T-helper 2 cell treated with Interferon-gamma antibody and Interleukin-4, amounts not matched to agents 100 ng/mL and 5 ng/mL, for 36 hours (primary cell): ENCODE data around the gene FAM174B. TPM values are rescaled to one million over a fixed set of nuclear protein-coding genes. Genes with fewer than 3 reads are reported as not detected.

Experiments
- intact Hi-C: fragments of 100-400 bp; cut with micrococcal nuclease; formaldehyde crosslinking; loops from one replicate; pipeline ENCODE4 v1.15.1; 2023
- total RNA-seq: library from RNA; stranded (reverse); gene quantifications from 2 replicates; pipeline ENCODE4 v1.2.3, GENCODE V29; 2022

The FAM174B gene
- 2.7 and 4.3 TPM in 2 replicates for total RNA-seq

DNA sequence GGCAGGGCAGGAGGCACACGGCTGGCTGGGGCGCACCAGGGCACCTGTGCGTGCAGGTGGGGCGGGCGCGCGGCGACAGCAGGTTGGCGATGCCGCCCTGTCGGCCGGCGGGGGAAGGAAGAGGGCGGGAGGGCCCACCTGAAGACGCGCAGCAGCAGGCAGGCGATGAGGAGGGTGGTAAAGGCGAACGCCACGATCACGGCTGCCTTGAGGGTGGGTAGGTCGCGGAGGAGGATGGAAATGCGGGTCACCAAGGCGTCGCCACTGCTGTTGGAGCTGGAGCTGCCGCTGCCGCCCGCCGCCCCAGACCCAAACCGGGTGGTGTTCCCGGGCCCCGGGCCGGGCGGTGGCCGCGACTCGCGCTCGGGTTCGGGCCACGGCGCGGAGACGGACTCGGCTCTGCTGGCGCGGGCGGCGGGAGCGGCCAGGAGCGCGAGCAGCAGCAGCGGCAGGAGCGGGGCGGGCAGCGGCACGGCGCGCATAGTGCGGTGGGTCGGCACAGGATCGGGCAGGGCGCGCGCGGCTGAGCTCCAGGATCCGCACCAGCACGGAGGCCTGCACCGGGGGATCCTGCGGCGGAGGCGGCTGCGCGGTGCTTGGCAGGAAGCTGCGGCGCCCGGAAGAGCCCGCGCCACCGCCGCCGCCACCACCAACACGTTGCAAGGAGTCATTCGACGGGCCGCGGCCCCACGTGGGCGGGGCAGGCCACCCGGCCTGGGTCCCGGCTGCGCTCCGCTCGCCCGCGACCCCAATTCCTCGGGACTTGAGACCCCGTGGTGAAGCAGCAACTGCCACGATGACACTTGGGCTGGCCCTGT lies at the start of gene FAM174B:
FAM174B (minus strand) TSS at position 598 of the 818 bp plus-strand sequence.
- intact Hi-C loops, result no loop called here

DNA sequence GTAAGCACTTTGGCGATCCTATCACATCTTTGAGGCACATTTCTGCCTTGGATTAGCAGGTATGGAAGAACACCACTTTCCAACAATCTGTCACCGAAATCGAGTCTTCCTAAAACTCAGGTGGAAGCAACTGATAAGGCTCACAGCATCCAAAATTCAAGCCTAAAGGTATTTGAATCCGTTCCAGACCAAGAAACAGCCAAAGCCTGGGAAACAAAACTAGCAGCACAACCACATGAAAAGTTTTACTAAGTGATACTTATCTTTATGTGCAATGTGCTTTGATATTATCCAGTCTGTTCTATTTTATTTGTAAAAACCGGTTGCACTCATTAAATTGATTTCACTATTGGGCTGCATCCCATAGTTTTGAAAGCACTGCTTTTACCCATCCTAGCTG lies 40.5 kb upstream of the FAM174B start:
- intact Hi-C loops, result no loop called here

DNA sequence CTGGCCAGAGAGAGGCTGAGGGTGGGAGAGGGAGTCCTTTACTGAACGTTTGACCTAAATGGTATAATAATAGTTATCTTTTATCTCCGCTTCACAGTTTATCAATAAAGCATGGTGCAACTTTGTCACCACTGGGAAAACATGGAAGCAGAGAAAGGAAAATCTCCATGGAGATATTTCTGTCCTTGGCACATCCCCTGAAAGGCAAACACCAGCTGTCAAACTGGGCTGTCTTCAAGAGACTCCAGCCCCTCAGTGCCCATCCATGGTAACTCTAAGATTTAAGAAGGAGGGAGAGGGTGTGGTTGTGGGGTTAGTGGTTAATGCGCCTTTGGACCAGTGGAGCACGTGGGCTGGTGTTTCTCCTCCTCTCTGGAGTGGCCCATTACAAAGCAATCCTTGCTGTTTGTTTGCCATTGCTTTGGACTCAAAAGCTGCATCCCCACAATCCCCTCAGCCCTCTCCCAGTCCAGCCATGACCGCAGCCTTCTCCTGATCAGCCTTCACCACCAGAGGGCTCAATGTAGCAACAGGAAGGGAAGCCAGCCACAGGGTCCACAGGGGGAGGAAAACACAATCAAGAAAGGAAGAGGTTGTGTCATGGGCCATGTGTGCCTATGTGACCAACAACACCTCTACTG lies 38.2 kb upstream of the FAM174B start:
- intact Hi-C loops, result no loop called here

DNA sequence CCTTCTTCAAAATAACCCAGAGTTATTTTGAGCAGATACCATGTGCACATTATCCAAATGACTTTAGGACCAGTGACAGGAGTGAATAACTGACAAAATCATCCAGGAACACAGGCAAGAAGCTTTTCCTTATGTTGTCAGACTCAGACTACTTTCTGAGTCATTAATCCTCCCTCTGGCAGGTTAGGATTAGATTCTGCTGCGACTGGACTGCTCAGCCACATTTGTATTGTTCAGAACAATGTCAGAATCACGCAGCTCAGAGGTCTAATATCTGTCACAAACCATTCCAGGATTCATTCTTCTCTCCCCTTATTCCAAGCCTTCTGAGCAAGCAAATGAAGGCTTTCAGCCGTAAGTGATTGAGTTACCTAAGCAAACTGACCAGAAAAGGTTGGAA lies 34.8 kb upstream of the FAM174B start:
- intact Hi-C loops, result no loop called here

DNA sequence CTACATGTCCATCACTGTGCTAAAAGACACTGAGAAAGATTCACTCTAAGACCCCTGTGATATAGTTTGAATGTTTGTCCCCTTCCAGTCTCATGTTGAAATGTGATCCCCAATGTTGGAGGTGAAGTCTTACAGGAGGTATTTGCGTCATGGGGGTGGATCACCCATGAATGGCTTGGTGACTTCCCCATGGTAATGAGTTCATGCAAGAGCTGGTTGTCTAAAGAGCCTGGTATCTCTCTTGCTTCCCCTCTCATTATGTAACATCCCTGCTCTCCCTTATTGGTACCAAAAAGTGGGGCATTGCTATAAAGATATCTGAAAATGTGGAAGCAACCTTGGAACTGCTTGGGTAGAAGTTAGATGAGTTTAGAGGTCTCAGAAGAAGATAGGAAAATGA lies 32.2 kb upstream of the FAM174B start:
- intact Hi-C loops, result no loop called here

DNA sequence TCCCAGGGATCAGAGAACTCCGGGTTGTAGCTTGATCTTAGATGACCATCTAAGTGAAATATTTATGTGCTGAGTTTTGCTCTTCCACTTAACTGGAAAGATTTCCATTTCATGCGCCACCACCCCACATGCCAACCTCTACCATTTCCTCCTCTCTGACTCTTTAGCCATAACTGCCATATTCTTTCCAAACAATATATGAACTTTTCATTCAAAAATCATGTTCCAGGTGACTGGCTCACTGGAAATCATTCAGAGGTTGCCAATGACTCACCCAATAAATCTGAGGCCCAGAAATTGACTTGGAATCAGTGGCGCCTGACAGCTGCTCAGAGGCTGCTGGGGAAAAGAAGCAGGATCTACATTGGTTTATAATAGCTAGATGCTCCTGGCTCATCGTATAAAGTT lies 31.6 kb upstream of the FAM174B start:
- intact Hi-C loops, result no loop called here

DNA sequence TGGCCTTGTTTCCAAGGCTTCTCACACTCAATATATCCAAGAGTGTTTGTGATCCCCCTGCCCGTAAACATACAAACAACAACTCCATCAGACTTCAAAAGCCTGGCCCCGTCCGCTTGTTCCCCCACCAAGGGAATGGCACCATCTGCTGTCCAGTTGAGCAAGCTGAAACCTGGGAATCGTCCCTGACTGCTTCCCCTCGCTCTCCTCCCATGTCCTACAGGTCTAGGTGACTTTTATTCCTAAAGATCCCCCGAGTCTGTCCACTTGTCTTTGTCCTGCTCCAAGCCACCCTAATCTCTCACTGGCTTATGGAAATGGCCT lies 27.9 kb upstream of the FAM174B start:
- intact Hi-C loops, result no loop called here

DNA sequence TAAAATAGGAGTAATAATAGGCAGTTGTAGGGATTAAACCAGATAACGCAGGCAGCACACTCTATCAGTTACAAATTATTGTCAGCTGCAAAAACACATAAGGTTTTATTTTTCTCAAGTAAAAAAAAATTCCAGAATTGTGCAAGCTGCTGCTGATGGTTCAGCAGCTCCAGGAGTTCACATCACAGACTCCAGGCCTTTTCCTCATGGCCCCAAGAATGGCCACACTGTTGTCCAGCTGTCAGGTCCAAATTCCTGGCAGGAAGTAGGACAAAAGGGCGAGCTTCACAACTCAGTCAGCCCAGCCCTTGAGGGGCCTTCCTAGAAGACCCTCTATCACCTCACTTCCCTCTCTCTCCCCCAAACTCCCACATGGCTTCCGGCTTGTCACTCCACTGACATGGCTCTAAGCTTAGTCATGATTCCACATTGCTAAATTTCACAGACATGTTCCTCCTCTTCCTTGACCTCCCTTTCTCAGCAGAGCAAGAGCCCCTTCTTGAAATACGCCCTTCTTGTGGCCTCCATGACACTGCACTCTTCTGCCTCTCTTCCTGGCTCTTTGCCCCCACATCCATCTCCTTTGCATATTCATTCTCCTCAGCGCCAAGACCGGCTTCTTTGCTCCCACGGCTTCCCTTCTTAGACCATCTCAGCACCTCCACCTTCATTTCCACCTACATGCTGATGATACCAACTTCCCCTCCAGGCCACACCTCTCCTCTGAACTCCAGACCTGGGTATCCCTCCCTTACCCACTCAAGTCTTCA lies 27.4 kb upstream of the FAM174B start:
- intact Hi-C loops, result no loop called here

DNA sequence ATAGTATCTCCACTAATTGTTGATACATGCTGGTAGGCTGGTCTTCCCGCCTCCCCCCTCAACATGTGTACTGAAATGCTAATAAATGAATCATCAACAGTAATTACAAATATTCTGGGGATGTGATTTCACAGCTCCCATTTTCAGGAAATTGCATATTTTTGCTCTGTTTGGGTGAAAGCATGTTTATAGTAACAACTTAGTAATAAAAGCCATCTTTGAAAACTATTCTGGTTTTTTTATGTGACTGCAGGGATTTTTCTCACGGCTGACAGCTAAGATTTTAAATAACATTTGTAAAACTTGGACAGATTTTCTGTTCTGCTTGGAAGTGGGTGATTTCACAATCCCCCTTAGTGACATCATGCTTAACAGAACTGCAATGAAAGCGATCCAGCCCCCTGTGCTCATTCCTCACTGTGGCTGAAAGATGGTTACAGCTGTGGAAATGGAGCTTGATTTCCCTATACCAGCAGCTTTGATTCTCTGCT lies 25.6 kb upstream of the FAM174B start:
- intact Hi-C loops, result no loop called here

DNA sequence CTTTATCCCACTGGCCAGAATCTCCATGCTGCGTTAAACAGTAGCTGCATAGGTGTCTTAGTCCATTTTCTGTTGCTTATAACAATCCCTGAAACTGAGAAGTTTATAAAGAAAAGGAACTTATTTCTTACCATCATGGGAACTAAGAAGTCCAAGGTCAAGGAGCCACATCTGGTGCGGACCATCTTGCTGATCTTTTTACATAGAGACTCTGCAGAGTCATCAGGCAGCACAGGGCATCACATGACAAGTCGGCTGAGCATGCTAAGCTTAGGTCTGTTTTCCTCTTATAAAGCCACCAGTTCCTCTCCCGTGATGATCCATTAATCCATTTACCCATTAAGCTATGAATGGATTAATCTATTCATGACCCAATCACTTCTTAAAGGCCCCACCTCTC lies 22.4 kb upstream of the FAM174B start:
- intact Hi-C loops, result no loop called here

DNA sequence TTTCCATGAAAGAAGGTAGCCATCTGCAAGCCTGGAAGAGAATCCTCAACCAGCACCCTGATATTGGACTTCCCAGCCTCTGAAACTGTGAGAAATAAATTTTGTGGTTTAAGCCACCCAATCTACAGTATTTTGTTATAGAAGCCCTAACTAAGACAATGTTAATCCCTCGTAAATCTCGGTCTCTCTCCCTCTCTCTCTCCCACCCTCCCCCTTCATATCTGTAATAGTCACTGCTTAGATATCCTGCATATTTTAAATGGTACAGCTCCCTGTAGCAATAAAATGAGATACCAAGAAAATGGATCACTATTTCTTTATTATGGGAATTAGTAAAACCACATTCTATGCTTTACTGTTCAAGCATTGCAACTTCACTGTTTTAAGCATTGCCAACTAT lies 21.0 kb upstream of the FAM174B start:
- intact Hi-C loops, result no loop called here

DNA sequence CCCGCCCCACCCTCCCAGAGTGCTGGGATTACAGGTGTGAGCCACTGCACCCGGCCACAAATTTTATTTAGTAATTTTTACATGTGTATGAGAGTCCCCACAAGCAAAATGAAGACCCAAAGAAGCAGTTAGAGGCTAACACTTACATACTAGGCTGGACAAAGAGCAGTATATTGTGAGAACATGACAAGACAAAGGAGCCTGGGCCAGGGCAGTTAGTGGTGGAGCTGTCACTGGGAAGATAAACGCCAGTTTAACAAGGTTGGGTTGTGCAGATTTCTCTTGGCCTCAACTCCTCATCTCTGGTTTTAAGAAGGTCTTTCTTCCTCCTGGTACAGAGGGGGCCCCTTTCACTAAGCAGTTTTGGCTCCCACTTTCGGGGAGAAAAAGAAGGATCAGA lies 19.9 kb upstream of the FAM174B start:
- intact Hi-C loops, result no loop called here

DNA sequence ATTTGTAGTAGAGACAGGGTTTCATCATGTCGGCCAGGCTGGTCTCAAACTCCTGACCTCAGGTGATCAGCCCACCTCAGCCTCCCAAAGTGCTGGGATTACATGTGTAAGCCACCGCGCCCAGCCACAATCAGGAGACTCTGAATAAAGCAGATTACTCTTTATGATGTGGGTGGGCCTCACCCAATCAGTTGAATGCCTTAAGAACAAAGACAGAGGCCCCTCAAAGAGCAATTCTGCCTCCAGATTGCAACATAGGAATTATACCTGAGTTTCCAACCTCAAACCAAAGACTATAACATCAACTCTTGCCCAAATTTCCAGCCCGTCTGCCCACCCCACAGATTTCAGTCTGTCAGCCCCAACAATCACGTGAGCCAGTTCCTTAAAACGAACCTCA lies 18.8 kb upstream of the FAM174B start:
- intact Hi-C loops, result no loop called here

DNA sequence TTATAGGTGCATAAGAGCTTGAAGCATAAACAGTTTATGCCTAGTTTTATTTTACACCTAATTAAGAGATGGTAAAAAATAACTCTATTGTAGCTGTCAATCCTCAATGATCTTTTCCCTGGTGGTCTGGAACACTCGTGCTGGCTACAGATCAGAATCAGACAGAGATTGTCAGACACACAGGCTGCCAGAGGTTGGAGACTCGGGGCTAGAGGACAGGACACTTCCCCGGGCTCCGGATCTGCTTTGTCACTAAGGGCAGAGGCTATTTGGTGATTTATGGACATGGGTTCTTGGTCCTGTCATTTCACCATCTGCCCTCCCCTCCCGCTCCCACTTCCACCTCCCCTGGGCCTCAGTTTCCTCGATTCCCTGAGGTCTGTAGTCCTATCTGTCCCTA lies 16.5 kb upstream of the FAM174B start:
- intact Hi-C loops, result no loop called here

DNA sequence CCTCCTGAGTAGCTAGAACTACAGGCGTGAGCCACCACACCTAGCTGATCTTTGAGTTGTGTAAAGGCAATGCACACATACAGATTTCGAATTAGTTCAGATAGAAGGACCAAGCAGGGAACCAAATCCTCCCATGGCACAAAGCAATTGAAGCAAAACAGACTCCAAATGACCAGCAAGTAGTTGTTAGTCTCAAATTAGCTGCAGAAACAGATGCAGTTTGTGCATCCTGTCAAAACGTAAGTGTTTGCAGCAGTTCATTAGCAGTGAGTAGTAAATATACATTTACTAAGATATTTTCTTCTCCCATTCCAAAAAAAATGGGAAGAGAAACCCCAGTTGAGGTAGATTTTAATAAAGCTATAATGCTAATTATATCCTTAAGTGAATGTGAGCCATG lies 15.8 kb upstream of the FAM174B start:
- intact Hi-C loops, result no loop called here

DNA sequence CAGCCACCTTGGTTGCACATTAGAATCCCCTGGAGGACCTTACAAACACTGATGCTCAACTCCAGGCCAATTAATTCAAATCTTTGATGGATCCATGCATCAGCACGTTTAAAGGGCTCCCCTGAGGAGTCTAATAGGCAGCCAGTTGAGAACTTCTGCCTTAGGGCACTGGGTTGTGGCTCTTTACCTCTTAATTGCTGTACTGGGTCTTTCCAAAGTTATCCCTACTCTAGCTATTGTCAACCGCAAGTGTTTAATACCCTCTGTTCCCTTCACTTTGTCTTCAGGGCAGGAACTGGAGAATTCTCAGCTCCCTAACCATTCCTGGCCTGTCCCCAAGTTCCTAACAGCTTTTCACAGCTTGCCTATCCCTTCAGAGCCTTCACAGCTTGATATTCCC lies 15.0 kb upstream of the FAM174B start:
- intact Hi-C loops, result no loop called here

DNA sequence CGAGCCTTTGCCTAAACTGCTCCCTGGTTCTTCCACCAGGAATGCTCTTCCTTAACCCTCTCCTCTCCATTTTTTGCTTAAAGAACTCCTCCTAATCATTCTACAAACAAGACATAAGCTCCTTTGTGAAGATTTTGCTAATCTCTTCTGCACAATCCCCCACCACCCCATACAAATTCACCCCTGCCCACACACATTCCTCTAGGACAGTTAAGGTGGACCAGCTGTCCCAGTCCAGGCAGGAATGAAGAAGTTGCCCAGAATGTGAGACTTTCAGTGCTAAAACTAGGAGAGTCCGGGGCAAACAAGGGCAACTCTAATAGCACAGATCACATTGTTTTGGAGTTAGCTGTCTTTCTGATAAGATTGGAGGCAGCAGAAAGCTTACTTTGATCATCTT lies 13.9 kb upstream of the FAM174B start:
- intact Hi-C loops, result no loop called here

DNA sequence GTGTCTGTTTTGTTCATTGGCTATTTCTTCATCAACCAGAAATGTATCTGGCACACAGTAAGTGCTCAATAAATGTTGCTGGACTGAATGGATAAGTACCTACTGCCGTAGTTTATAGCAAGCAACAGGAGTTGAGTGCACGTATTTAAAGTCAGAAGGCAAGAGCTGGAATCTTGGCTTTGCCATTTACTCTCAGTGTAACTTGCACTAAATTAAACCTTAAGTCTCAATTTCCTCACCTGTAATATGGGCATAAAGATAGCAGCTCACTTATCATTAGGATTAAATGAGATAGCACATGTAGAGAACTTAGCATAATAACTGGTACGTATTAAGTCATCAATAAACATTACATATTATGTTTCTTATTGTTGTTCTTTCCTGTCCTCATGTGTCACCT lies 13.0 kb upstream of the FAM174B start:
- intact Hi-C loops, result no loop called here

DNA sequence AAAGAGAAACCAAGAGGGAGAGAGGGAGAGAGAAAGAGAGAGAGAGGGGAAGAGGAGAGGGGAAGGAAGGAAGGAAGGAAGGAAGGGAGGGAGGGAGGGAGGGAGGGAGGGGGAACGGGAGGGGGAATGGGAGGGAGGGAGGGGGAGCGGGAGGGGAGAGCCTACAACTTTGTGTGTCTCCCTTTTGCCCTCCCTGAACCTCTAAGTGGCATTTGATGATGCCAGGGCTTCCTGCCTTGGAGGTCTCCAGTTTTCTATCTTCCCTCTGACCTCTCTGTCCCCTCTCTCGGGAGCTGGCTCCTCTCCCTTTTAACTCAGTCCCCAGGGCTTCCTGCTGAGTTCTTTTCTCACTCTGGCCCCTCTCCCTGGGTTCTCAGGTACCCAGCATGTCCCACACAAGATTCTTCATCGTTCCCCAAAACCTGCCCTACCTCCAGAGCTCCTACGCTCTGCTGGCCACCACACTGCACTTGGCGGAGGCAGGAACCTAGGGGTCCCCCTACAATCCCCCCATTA lies 12.5 kb upstream of the FAM174B start:
- intact Hi-C loops, result no loop called here

DNA sequence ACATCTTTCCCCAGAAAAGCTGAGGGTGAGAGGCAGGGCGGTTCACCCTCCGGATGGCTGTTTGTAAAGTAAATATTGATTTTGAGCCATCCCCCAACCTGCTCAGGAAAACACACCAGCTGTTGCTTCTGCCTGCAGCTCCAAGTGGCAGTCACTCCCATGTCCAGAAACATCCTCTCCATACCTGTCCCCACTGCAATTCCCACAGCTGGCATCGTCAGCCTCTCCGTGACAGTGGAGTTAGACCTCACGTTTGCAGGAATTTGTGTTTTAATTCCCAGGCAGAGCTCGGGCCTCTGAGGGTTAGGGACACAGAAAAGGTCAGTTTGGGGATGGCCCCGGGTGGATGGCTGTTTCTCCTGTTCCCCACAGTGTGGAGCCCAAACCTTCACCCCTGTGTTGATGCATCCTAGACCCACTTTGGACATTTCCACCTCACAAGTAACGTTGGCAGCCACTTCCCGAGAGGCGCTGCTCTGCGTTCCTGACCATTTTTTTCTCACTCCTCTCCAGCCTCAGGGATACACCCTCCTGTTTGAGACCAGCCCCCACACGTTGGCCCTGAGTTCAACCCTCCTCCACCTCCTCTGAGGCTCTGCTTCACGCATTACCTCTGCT lies 11.8 kb upstream of the FAM174B start:
- intact Hi-C loops, result no loop called here

DNA sequence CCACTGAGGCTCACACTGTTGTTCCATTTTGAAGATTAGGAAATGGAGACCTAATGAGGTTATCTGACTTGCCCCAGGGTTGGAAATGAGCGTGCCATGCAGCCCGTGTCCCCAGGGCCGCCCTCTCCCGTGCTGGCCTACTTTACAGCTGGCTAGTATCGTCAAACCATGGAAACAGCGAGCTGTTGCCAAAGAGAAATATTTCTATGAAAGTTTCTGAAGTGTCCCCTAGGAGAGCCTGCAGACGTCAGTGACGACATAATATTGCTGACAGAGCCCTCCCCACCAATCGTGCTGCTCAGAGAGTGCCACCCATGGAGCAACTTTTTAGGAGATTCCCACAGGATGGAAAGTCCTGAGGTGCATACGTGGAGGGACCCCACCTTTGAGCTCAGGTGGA lies 11.2 kb upstream of the FAM174B start:
- intact Hi-C loops, result no loop called here

DNA sequence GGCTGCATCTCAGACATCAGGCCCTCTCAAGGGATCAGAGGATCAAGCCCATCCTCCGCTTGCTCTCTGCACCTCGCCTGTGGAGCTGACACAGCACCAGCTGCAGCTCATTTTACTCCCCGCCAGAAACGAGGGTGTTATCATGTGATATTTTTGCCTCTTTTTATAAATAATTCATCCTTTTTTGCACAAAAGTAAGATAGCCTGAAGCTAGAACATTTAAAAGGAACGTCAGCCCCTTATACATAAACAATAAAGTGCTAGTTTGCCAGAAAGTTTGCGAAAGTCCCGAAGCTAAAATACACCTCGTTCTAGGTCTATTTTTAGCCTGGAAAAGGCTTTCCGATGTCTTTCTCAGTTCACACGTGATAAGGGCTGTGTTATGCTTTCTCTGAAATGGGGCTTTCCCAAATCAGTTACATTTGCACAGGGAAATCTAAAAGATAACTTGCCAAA lies 9.6 kb upstream of the FAM174B start:
- intact Hi-C loops, result no loop called here
